22Rv1 (cell line): ENCODE results near the gene STARD7.
"Not testable (repeated sequence)": the region's sequence is repeated elsewhere in the genome, so short reads cannot be mapped to it uniquely, and the experiment has no call there.

ENCODE experiments used
- H3K27ac ChIP-seq: fragments of 450-650 bp; 2 replicates; pipeline ENCODE4 v1.5.1; 2017
- ZFX ChIP-seq: fragments of 450-650 bp; IDR thresholded peaks from 2 replicates; pipeline ENCODE4 v1.6.1; 2017; ENCODE audit warnings: antibody characterized with exemption, borderline replicate concordance
- TF ChIP-seq, protein P1 (sequence below): fragments of 450-650 bp; IDR thresholded peaks from 2 replicates; pipeline ENCODE4 v1.5.1; 2017; ENCODE audit warnings: mild to moderate bottlenecking

The STARD7 gene

DNA sequence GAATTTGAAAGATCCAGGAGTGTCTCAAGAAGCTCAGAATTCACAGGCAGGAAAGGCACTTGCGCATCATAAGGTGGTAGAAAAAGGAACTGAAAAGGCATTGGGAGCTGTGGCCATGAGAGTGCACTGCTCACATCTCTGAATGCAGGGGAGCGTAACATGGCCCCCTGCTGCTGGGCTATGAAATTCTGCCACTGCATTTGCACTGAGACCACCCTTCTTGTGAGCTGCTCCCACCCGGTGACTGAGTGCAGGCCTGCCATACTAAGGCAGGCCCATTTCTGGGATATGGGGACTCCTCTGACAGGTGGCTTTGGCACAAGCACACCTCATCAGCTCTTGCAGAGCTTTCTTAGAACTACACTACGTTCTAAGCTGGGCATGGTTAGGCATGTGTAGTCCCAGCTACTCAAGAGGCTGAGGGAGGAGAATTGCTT, 25.3 kb upstream of the STARD7 start:
- no peak for TF ChIP-seq ZFX
- TF ChIP-seq, protein P1, sequence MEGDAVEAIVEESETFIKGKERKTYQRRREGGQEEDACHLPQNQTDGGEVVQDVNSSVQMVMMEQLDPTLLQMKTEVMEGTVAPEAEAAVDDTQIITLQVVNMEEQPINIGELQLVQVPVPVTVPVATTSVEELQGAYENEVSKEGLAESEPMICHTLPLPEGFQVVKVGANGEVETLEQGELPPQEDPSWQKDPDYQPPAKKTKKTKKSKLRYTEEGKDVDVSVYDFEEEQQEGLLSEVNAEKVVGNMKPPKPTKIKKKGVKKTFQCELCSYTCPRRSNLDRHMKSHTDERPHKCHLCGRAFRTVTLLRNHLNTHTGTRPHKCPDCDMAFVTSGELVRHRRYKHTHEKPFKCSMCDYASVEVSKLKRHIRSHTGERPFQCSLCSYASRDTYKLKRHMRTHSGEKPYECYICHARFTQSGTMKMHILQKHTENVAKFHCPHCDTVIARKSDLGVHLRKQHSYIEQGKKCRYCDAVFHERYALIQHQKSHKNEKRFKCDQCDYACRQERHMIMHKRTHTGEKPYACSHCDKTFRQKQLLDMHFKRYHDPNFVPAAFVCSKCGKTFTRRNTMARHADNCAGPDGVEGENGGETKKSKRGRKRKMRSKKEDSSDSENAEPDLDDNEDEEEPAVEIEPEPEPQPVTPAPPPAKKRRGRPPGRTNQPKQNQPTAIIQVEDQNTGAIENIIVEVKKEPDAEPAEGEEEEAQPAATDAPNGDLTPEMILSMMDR = no peak
- H3K27ac ChIP-seq = no peak overlapping the region

DNA sequence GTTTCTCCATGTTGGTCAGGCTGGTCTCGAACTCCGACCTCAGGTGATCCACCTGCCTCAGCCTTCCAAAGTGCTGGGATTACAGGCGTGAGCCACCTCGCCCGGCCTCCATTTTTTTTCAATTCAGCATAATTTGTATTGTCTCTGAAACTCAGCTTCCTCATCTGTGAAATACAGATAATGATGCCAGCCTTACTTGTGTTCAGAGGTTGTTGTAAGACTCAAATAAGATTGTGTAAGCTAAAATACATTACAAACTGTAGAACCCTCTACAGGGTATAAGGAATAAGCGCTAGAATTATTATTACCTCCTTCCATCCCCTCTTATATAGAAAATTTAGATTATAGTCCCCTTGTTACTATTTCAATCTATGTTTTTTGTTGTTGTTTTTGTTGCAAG, 24.8 kb upstream of the STARD7 start:
- no peak overlapping the region for H3K27ac ChIP-seq
- TF ChIP-seq, protein P1 = no peak
- no peak for TF ChIP-seq ZFX

DNA sequence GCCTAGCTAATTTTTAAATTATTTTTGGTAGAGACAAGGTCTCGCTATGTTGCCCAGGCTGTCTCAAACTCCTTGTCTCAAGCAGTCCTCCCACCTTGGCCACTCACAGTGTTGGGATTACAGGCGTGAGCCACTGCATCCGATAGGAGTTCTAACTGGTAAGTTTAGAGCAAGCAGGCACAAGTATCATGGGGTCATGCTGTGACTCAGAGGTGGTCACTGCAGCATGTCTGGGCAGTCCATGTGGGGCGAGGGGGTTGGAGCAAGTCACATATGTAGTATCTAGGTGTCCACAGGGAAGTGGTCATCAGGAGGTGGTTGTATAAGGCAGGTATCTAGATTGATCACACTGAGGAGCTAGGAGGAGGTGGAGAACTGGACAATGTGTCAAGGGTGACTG, 22.7 kb upstream of the STARD7 start:
- H3K27ac ChIP-seq = no peak overlapping the region
- TF ChIP-seq, protein P1 = no peak
- no peak for TF ChIP-seq ZFX

DNA sequence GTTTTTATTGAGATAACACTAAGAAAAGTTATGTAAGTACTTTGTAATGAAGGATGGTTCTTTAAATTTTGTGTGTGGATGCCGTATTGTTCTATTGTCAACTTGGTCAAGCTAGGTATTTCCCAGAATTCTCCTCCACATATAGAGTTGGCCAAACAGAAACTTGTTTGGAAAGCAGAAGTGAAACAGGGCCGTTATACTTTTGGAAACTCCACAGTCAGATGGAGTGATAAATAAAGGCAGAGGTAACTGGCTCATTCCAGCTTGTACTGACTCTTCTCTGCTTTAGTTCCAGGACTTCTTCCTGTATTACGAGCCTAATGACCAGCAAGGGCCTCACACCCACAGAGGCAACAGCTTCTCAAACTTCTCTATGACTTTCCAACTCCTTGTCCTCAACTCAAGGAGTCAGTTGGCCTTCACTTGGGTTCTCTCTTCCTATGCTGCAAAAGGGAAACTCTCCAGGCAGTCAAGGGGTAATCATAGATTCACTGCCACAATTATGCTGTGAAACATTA, 16.4 kb upstream of the STARD7 start:
- no peak overlapping the region for H3K27ac ChIP-seq
- no peak for TF ChIP-seq ZFX
- TF ChIP-seq, protein P1 = no peak

DNA sequence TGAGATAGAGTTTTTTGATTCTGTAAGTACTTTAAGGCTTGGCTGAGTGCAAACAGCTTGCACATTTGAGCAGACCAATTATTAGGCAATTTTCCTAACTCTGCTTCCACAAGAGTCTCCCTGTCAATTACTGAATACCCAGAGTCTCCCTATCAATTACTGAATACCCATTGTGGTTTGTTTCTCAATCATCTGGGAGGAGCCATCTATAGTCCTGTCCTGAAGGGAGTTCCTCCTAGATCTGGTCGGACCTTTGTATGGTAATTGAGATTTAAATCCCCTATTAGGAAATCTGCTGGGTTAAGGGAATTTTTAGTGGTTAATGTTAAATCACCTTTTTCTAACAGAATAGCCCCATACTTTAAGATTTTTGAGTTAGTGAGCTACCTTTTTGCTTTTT, 12.5 kb upstream of the STARD7 start:
- not testable (repeated sequence) for H3K27ac ChIP-seq

DNA sequence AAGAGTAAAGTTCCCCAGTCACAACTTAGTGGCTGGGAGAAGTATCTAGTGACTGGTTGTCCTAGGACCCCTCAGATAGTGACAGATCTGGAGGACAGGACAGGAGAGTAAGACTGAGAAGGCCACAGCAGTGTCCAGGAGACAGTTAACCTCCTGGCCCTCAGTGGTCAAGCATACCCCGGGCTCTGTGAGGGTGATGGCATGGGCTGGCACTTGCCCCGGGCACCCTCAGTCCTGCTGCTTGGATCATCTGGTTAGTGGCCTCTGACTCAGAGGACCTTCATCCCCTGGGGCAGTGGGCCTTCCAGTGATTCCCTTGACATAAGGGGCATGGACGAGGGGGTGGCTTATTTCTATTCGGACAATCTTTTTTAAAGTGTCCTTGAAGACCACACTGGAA, 11.3 kb upstream of the STARD7 start:
- H3K27ac ChIP-seq = not testable (repeated sequence)

DNA sequence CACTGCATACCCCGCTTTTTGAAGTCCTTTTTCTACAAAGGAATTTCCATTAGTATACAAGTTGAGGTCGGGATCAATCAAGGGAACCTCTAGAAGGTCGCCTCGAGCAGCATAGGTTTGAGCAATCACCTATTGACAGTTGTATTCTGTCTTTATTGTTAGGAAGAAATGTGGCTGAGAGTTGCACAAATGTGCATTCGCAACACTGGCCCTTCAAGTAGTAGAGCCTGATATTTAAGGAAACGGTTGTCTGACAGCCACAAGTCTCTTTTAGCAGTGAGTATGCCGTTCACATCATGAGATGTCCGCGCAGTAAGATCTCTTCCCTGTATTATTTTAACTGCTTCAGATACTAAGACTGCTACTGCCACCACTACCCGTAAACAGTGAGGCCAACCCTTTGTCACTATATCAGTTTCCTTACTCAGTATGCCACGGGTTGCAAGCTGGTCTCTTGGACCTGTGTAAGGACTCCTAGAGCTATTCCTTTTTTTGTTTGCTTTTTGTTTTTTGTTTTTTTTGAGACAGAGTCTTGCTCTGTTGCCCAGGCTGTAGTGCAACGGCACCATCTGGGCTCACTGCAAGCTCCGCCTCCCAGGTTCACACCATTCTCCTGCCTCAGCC, 10.0 kb upstream of the STARD7 start:
- H3K27ac ChIP-seq = no peak overlapping the region
- TF ChIP-seq ZFX = no peak
- TF ChIP-seq, protein P1 = no peak

DNA sequence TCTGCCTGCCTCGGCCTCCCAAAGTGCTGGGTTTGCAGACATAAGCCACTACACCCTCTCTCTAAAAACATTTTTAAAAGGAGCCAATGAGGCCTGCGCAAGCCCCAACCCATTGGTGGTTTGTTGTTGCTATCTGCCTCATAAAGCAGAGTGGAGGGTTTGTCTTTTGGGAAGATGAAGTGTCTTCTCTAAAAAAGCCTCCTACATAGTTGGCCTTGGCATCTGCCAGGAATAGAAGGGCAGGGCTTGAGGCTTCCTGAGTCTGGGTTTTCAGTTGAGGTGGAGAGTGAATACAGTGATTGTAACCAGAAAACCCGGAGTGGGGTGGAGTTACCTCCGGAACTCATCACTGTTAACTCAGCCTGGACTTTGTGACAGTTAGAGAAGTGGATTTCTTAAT, 5.9 kb upstream of the STARD7 start:
- H3K27ac ChIP-seq = no peak overlapping the region
- TF ChIP-seq ZFX = no peak
- TF ChIP-seq, protein P1 = no peak
